ENCODE measurements around the gene MDH1B.
"Not testable (repeated sequence)": the region's sequence is repeated elsewhere in the genome, so short reads cannot be mapped to it uniquely, and the experiment has no call there.

The MDH1B gene

GRCh38 chr2:206765242-206766056 is at the start of gene MDH1B, which contains the start of gene FASTKD2:
Gene MDH1B (minus strand): TSS chr2:206765328. CDS start chr2:206765271, 57 bp downstream.
Gene FASTKD2 (plus strand): TSS chr2:206765606. CDS start chr2:206766694, 1,088 bp downstream.
- peak; percentile 93 for DNase-seq

GRCh38 chr2:206814498-206814897 is 49.4 kb upstream of the MDH1B start:
- DNase-seq, result no peak

- not testable (repeated sequence) for DNase-seq
These were observed 47.3 kb upstream of the MDH1B start for GRCh38 chr2:206812471-206812870.

GRCh38 chr2:206807624-206808023 is 42.5 kb upstream of the MDH1B start:
- not testable (repeated sequence) for DNase-seq

- DNase-seq, result peak; percentile 50
These were observed 40.9 kb upstream of the MDH1B start for GRCh38 chr2:206805887-206806607.

- no peak for DNase-seq
These were observed 39.2 kb upstream of the MDH1B start for GRCh38 chr2:206804326-206804725.

- DNase-seq, result no peak
These were observed 37.8 kb upstream of the MDH1B start for GRCh38 chr2:206802654-206803514.

GRCh38 chr2:206801418-206802189 is 36.5 kb upstream of the MDH1B start:
- no peak for DNase-seq

- DNase-seq, result peak; percentile 87
These were observed 35.6 kb upstream of the MDH1B start for GRCh38 chr2:206800506-206801417.

- DNase-seq, result no peak
These were observed 34.0 kb upstream of the MDH1B start for GRCh38 chr2:206799083-206799482.

GRCh38 chr2:206798000-206798399 is 32.9 kb upstream of the MDH1B start:
- no peak for DNase-seq

- DNase-seq, result no peak
These were observed 32.2 kb upstream of the MDH1B start for GRCh38 chr2:206797376-206797775.

- DNase-seq, result no peak
These were observed 27.5 kb upstream of the MDH1B start for GRCh38 chr2:206792645-206793044.

GRCh38 chr2:206790311-206790935 is 25.3 kb upstream of the MDH1B start:
- no peak for DNase-seq

- DNase-seq, result no peak
These were observed 19.6 kb upstream of the MDH1B start for GRCh38 chr2:206784559-206785353.

GRCh38 chr2:206783718-206784117 is 18.6 kb upstream of the MDH1B start:
- no peak for DNase-seq

GRCh38 chr2:206780671-206781070 is 15.5 kb upstream of the MDH1B start:
- no peak for DNase-seq

GRCh38 chr2:206776432-206776831 is 11.3 kb upstream of the MDH1B start:
- no peak for DNase-seq

- no peak for DNase-seq
These were observed 9.7 kb upstream of the MDH1B start for GRCh38 chr2:206774871-206775270.
